ENCODE measurements around the gene MRPL21. TPM values are rescaled to one million over a fixed set of nuclear protein-coding genes. Genes with fewer than 3 reads are reported as not detected.

Gene MRPL21
- total and polyA plus RNA-seq, 2 of the 8 experiments (the other 6 are each of a cell fraction or from before 2014, with no cell fraction given), result 102 to 107 TPM

GRCh38 chr11:68865241-68865640 lies 38.4 kb downstream of the MRPL21 start:
- DNase-seq (ENCODE audit: low read depth in 1 of 2, low spot score in 2 of 2) (no peak), FAIRE-seq (no peak)
- Histone ChIP-seq H2BK20ac (ENCODE audit: low read length) (no peak overlapping the region), H4K91ac (replicated peaks; ENCODE audit: insufficient read length, low read length) (peak overlapping the region; percentile 13), H3K9me3 (ENCODE audit: insufficient read depth in 2 of 2, low read depth in 1 of 2, low read length in 1 of 2) (peaks cover 0 to 6% of the 10 kb centered on the region in 2 experiments; a peak in 1 of 4 replicates), H3K4me1 (replicated peaks in 1 of 4; ENCODE audit: control insufficient read depth in 3 of 4, insufficient read depth in 4 of 4, low read length in 3 of 4) (peaks cover 4 to 12% (median 6%) of the 10 kb centered on the region in 4 experiments; a peak in 6 of 7 replicates), H4K8ac (ENCODE audit: extremely low read depth, insufficient read depth, low read length) (no peak overlapping the region), H3K56ac (replicated peaks; ENCODE audit: insufficient read length, low read depth, low read length) (no peak overlapping the region), H3K79me2 (ENCODE audit: control insufficient read depth in 1 of 2, insufficient read depth in 2 of 2, low read length in 2 of 2) (no peaks in the 10 kb centered on the region), H3K36me3 (ENCODE audit: control insufficient read depth in 2 of 4, insufficient read depth in 4 of 4, low read length in 3 of 4) (no peaks in the 10 kb centered on the region), H3K4ac (replicated peaks; ENCODE audit: insufficient read length, low read depth, low read length) (no peak overlapping the region), H2BK5ac (ENCODE audit: low read depth, low read length) (0 out of 2 replicates have a peak overlapping the region, but pooled peaks have one; percentile 66), H4K20me1 (replicated peaks in 1 of 2; ENCODE audit: control insufficient read depth in 1 of 2, insufficient read depth in 2 of 2, low read length in 2 of 2) (no peaks in the 10 kb centered on the region), H3K4me3 (ENCODE audit: extremely low read depth in 1 of 4, insufficient read depth in 2 of 4, low read depth in 3 of 4, low read length in 4 of 4) (no peak overlapping the region), H3K27me3 (replicated peaks in 1 of 4; ENCODE audit: control insufficient read depth in 3 of 4, extremely low read depth in 1 of 4, insufficient read depth in 3 of 4, low read length in 3 of 4) (peaks cover 0 to 3% (median 0%) of the 10 kb centered on the region in 4 experiments; a peak in 1 of 7 replicates), H3K4me2 (ENCODE audit: insufficient read depth in 1 of 2, low read depth in 2 of 2, low read length in 2 of 2) (no peak overlapping the region), H3K79me1 (ENCODE audit: low read depth, low read length) (no peaks in the 10 kb centered on the region), H3K9ac (replicated peaks in 1 of 4; ENCODE audit: extremely low read depth in 1 of 4, low read depth in 3 of 4, low read length in 3 of 4) (no peak overlapping the region), H2BK15ac (ENCODE audit: low read length) (no peak overlapping the region; the same call in 1 of the 2 replicates), H3K23me2 (ENCODE audit: low read depth, low read length) (no peaks in the 10 kb centered on the region), H2AK5ac (ENCODE audit: low read depth, low read length) (no peak overlapping the region), H2BK120ac (replicated peaks; ENCODE audit: low read depth, low read length) (no peak overlapping the region), H3K27ac (ENCODE audit: low read depth, low read length) (no peak overlapping the region), H3K18ac (ENCODE audit: extremely low read depth, low read length) (no peak overlapping the region), H3K23ac (ENCODE audit: insufficient read length) (no peak overlapping the region), H3K14ac (ENCODE audit: insufficient read length) (no peak overlapping the region), H2BK12ac (ENCODE audit: low read depth, low read length) (no peak overlapping the region), H4K5ac (ENCODE audit: insufficient read length, low read depth, low read length) (no peak overlapping the region), H2AFZ (ENCODE audit: low read length) (no peak overlapping the region)
- ChIA-PET POLR2A (ENCODE audit: partially characterized antibody) (no interaction called here), CTCF (ENCODE audit: partially characterized antibody) (interaction anchor here (0.7 kb wide), 2 partner anchors 30 to 382 kb away, joined by 3 read pairs; no protein-coding TSS in a partner anchor)
- TF ChIP-seq SP2 (IDR thresholded peaks at IDR 0.05; ENCODE audit: low read length), result no peak
- no peak for TF ChIP-seq CBX8 (IDR thresholded peaks at IDR 0.05; ENCODE audit: borderline replicate concordance, low read depth, low read length)
- no peak for TF ChIP-seq SP1 (IDR thresholded peaks at IDR 0.05; ENCODE audit: low read depth, low read length)
- TF ChIP-seq ZNF274 (IDR thresholded peaks at IDR 0.05; ENCODE audit: borderline replicate concordance, extremely low read depth, low read length), result no peak
- no peak for TF ChIP-seq CREB1 (IDR thresholded peaks at IDR 0.05)
- TF ChIP-seq RXRA (IDR thresholded peaks at IDR 0.05; ENCODE audit: insufficient read depth, low read depth, low read length), result no peak
- no peak for TF ChIP-seq HDAC6 (IDR thresholded peaks at IDR 0.05; ENCODE audit: low read depth, low read length)
- TF ChIP-seq JUND (IDR thresholded peaks at IDR 0.05; ENCODE audit: low read length), result no peak
- TF ChIP-seq RFX5 (IDR thresholded peaks at IDR 0.05; ENCODE audit: borderline replicate concordance, low read depth, low read length), result no peak
- TF ChIP-seq KDM5A (IDR thresholded peaks at IDR 0.05; ENCODE audit: low read length), result no peak
- TF ChIP-seq TCF12 (IDR thresholded peaks at IDR 0.05; ENCODE audit: low read depth, low read length), result no peak
- no peak for TF ChIP-seq POLR2A (IDR thresholded peaks at IDR 0.05; ENCODE audit: control extremely low read depth in 1 of 2, low read depth in 2 of 2, low read length in 2 of 2)
- no peak for TF ChIP-seq BRCA1 (IDR thresholded peaks at IDR 0.05; ENCODE audit: low read depth, low read length)
- no peak for TF ChIP-seq JUN (IDR thresholded peaks at IDR 0.05; ENCODE audit: low read depth, low read length)
- TF ChIP-seq CBX5 (IDR thresholded peaks at IDR 0.05; ENCODE audit: low read depth, low read length), result no peak
- 91% methylated on average over 11 of the region's 11 CpGs; no CpG with 5 or more reads in 1 of the 2 experiments for WGBS, 2 experiments (ENCODE audit: extremely low coverage in 1 of 2, insufficient coverage in 1 of 2, insufficient read length in 1 of 2, insufficient replicate concordance in 2 of 2, low coverage in 1 of 2, low lambda C conversion rate in 2 of 2, missing lambda C conversion rate in 1 of 2)
